HG03039 (cell line): ENCODE results near the gene POU2AF1.

ENCODE experiments used
- ATAC-seq: cut with Tn5 transposase; IDR thresholded peaks from one replicate; pipeline ENCODE4 v1.9.1; 2021; ENCODE audit warnings: mild to moderate bottlenecking, moderate library complexity; ENCODE audit not compliant: unreplicated experiment

The POU2AF1 gene

DNA sequence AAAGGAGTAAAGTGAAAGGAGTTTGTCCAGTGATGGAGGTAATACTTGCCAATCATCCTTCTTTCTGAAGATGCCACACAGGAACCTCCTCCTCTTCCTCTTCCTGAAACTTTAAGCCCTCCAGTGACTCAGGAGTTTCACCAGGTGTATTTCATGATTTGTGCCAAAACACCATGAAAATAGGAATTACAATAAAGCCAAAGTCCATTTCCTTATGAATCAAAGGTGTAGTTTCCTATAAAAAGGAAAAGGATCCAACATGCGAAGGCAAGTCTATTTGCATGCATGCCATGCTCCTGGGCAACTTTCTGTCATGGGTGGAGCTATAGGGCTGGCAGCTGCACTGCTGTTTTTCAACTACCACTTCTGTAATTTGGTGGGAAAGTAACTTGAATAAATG is 9.8 kb upstream of the POU2AF1 start:
- ATAC-seq: no peak

DNA sequence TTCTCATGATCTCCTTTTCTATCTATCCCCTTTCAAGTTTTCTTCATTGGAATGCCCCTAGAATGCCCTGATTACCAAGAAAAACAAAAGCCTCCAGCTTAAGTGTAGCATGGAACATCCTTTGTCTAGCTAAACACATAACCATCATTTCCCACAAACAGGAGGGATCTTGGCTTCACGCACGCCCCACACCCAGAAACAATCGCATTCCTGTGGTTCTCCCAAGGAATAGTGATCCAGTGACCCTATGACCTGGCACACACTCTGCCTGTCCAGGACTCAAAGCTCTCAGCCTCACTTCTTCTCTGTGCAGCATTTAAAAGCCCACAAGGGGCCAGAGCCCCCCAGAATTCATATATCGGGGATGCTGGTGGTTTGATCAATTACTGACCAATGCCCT is 9.3 kb upstream of the POU2AF1 start:
- no peak for ATAC-seq

DNA sequence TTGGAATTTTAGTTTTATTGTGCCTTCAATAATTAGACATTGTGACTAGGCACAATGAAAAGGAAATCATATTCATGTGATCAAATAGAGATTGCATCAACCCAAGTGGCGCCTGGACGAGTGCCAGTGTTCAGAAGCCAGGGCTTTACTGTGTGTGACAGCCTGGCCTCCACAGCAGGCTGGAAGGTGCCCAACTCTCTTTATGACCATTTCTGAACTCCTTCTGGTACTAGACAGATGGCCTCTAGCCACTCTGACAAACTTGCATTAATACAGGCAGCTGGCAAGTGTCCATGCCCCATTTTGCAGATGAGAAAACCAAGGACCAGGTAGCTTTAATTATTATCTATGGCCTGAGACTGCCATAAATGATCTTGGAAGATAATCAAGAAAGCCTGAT is 8.3 kb upstream of the POU2AF1 start:
- no peak for ATAC-seq

DNA sequence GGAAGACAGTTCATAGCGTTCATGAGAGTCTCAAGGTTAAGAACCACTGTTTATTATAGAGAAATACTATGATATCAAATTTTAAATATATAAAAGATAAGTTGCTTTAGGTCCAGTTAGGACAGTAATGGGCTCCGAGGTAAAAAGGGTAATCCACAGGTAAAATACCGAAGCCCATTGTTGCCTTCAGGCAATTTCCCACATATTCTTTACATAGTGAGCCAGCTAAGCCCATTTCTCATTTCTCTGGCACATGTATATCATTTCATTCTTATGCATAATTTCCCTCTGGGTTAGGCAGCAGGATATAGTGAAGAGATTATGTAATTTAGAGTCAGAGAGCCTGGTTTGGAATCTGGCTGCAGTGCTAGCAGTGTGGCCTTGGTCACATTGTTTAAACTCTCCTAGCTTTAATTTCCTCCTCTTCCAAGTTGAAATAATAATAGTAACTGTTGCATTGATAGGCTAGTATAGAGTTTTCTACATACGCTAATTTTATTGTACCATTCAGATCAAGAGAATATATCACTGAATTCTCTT is 7.6 kb upstream of the POU2AF1 start:
- ATAC-seq: no peak

DNA sequence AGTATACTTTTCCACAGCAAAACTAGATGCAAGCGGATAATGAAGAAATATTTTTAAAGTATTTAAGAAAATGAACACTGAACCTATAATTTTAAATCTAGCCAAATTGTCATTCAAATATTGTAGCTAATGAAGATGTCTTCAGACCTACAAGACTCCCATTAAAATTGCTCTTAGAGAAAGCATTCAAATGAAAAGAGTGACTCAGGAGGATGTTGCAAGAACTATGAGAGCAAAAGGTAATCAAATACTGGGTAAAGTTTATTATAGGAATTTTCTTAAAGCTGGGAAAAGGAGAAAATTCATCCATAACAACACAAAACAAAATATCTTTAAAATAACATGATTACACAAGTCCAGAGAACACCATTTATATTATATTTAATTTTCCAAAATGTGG is 5.4 kb upstream of the POU2AF1 start:
- no peak for ATAC-seq

DNA sequence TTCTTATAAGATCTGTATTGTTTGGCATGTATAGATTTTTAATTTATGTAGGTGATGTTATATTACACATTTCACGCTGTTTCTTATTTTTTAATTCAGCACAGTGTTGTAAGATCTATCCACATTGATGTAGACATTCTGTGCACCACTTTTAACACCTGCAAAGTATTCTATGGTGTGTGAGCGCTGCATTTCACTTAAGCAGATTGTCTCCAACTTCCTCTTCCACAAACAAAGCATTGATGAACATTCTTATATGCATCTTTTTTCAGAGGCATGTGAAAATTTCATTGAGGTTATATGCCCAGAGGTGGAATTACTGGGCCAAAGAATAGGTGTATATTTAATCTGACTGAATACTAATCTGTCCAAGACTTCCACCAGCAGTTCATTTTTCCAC is 3.4 kb upstream of the POU2AF1 start:
- ATAC-seq: no peak

DNA sequence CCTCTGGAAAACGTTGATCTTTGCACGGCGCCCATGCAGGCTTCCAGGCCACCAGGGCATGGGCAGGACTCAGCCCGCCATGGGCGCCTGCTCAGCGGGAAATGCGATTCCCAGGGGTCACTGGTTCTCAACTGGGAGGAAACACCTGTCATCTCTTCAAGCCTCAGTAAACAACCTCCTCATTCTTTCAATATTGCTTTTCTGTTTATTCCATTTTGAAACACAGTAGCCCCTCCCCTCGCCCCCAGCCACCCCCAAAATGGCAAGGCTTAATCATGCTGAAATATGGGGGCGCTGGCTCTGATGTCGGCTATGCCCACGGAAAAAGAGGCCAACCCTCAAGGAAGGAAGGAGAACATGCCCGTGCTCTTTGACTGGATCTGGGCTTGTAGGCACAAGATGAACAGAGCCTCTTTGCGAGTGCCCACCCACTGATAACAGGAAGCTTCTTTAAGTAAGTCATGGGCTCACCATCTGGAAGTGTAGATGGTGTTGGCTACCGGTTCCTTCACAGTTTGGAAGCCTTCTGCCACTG is 594 bp upstream of the POU2AF1 start:
- ATAC-seq: peak; percentile 11

DNA sequence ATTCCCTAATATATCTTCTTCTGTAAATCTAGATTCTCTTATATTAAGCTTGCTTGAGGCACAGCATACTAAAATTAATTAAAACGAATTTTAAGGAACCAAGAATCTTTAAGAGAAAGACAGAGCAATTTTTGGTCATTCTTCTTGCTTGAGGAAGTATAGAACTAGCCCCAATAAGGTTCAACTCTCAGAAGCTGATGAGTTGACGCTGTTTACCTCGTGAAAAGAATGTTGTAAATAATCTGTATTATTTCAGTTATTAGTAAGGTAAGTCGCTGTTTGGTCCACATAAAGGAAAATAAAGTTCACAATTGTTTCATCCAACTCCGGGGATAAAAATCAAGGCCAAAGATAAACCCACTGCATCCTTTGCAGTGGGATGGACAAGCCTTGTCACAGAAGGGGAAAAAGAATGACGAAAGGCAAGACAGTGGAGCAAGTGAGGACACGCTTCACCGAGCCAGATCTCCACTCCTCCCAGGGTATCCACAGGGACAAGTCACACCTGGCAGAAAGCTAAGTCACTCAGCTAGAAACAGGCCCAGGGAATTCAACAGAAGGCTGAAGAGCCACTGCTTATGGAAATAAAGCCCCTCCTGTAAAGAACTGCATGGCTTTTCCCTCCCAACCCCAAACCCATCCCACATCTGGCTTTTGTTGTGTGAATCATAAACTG is 752 bp downstream of the POU2AF1 start:
- no peak for ATAC-seq

DNA sequence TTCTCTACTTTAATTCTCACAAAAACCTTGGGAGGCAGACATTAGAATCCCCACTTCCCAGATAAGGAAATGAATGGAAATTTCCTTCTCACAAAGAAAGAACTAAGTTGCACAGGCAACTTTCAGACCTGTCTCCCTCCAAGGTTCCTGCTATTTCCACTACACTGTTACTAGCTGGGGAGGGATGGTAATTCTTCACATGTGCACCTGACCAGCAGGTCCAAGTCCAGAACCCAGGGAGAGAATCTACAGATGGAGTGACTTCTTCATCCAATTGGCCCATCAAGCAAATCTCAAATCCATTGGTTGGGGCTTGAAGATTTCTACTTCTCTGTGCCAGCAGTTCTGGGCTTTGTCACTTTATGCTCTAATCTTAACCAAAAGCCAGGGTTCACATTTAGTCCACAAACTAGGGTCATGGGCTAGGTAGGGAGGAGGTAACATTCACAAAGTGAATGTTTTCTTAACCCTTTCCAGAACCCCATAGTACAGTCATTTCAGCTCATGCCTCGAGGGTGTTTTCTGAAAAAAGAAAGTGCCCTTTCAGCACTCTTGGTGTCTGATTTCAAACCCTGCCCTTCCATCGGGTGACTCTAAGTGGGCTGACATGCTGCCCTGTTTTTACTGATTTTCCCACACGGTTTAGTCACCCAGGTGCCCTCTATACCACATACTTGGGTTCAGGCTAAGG is 2.7 kb downstream of the POU2AF1 start:
- no peak for ATAC-seq

DNA sequence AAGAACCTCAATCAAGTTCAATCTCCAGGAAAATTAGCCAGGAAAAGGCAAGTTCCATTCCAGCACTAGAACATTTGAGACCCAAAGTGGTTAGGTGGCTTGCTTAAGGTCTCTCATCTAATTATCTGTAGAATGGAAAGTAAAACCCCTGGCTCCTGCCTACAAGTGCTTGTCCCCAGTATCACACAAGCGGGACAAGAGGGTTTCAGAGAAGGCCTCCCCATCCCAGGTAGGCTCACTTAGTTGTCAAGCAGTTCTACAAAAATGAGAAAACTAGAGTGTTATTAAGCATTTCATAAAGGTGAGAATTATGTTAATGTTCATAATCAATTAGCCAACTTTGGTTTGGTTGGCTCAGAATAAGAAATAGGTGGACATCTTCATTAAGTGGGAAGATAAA is 5.5 kb downstream of the POU2AF1 start:
- ATAC-seq: no peak

DNA sequence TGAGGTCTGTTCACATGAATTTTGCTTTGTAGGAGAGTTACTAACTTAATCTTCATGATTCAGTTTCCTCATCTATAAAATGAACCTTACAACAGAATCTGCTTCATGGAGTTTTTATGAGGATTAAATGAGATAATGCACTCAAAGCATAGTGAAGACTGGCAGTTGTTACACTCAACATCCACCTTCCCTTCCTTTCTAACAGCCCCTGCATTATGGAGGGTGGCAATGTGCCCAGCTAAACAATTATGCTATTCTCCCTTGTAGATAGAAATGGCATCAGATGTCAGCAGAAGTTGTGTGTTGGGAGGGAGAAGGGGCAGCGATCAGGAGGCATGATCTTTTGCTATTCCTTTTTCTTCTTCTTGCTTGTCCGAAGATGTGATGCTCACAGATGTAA is 6.5 kb downstream of the POU2AF1 start:
- ATAC-seq: no peak

DNA sequence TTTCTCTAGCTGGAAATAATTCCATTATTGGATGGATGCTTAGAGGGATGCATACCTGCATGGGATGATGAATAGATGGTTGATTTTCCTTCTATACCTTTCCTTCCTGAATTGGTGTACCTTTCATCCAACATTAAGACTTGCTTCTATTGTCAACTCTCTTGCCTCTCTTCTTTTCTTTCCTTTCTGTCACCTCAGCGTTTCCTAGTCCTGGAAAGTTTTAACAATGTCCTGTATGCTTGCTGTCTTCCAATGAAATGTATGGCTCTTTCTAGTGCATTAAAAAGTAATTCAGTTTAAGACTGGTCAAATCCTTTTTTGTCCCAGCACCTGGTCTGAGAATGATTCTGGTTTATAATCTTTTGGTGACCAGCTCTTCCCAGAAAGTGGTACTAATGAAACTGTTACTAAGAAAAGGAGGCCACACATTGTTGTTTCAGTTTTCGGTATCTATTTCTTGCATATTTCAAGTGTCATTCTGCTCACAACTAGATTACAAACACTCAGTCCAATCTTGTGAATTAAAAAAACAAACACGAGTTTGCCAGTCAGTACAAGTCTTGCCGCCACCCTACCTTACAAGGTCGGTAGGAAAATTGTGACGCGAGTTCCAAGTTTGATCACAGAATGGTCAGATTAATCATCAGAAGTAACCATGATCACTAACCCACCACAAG is 8.0 kb downstream of the POU2AF1 start:
- ATAC-seq: no peak

DNA sequence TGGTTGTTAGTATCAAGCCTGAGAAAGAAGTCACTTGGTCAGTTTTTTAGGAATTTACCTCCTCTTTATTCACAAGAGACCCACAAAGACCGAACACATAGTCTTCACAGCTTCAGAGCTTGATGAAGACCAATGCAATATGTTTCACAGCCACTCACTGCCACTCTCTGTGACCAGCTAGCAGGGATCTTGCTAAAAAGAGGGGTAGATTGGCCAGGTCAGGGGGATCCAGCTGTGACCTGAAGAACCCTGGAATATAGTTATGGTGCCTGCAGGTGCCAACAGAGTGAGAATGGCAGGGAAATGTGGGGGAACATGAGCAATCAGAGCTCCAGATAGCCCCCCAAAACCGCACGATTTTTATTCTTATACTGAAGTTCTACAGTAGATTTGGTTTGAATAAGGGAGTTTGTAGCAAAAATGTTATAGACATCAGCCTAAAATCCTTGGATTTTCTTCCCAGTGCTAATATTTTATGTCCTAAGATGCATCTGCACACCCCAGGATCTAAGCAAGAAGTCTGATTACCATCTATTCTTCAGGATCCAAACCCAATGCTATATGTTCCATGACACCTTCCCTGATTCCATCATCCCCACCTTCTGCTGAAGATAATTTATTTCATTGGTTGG is 8.7 kb downstream of the POU2AF1 start:
- ATAC-seq: no peak

DNA sequence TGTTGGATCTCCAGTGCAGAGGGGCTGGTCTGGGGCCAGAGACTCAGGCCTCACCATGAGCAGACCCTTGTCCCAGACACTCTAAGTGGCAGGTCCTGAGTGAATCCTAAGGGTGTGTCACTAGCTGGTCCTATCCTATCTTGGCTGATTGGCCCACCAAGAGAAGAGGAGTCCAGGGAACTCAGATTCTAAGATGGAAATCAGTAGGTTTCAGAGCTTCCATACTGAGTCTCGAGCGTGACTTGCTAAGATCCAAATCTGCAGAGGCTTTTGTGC is 10.9 kb downstream of the POU2AF1 start:
- no peak for ATAC-seq

DNA sequence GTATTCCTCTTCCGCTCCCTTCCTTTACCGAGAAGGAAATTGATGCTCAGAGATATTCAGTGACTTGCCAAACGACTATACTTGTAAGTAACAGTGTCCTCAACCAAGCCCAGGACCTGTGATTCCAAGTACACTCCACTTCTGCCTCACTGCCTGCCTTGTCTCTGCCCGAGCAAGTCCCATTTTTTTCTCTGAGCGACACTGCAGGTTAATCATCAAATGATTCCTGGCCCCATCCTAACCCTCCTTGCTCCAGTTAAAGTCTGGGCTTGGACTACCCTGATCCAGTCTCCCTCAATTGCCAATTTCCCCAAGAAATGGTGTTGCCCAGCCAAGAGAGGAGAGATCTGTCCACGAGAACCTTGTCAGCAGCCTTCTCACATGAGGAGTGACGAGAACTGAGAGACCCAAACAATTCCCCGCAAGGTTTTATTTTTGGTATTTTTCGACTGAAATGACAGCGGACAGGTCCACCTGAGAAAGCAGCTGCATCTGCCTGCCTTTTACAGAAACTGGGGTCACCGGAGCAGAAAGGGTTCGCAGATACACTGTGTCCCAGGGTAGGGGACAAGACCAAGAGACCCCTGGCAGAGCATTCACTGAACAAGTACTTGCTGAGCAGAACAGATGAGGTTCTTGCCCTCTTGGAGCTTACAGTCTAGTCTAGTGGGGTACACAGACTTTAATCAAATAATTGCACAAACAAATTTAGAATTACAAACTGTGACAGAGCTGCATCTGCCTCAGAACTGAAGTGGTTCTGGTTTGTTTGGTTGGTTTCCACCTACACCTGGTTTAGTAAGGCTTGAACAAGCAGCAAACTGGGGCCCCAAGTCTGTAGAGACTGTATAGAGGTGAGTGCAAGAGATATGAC is 11.4 kb downstream of the POU2AF1 start:
- peak; percentile 41 for ATAC-seq

DNA sequence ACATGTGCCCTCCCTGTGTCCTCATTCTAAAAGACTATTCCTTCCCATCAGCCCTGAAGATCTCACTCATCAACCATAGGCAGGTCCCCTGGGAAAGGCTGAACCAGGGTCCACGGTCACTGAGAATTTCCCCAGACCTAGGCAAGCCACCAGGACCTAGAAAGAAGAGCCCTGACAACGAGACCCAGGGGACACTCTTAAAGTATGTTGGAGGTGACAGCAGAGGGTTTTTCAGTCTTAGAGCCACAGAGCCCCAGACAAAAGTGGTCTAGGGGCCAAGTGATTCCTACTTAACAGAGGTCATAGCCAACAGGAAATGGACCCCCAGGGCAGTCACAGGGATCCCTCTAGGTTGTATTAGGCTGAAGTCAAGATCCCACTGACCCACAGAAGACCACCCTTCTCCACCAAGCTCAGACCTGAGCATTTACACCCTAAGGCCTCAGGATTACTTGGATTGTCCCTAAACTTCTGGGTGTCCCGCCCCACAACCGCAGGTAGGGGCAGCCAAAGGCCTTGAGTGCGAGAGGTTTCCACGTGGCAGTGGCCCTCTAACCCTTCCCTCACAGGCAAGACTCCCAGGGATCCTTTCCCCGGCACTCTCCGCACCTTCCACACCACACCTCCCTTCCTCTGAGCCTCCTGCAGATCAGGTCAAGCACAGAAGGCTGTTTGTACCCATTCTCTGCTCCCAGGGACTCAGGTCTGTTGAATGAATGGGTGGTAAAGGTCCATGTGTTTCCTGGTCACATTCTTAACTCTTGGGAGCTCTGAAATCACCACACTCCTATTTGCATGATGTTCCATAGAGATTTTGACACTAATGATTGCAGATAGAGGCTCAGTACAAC is 12.3 kb downstream of the POU2AF1 start:
- ATAC-seq: no peak

DNA sequence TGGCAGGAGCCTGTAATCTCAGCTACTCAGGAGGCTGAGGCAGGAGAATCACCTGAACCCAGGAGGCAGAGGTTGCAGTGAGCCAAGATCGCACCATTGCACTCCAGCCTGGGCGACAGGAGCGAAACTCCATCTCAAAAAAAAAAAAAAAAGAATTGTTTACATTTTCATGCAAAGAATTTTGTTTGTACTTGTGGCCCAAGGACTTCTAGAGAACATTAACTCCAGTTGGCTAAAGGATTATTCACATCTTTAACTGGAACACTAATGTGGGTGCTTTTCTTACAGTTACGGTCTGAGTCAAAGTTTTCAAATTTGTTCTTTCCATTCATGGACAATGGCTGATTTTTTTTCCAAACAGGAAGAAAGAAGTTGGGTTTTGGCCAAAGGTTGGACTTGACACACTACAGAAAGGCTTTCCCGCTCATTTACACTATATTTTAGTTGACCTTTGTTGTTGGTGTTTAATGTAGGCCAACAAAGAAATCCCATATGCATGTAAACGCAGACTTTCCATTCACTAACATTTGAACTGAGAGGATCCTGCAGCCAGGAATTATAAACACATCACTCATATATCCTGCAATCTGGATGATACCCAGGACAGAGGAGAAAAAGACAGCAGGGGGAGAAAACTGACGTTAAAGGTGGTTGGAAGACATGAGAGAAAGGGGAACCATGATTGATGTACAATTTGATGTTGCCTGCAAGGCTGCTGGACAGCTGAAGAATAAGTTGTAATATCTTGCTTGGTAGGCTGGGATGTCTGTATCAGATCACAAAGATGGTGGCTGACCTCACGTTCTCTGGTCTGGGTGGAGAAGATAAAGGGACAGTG is 13.1 kb downstream of the POU2AF1 start:
- no peak for ATAC-seq

DNA sequence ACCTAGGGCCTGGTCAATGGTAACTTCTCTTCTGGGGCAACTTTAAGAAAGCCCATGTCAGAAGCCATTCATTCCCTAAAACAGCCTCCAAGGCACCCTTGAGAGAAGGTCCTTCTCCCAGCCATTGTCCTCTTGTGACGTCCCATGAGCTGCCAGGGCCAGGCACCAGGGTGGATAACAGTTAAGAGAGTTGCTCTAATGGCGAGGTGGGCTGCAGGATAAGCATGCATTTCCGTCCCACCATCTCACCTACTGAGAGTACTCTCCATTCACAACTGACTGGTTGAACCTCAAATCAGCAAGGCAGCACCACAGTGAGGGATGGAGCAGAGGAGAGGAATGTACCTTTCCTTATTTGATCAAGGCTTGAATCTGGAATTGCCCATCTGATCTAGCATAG is 14.6 kb downstream of the POU2AF1 start:
- ATAC-seq: no peak

DNA sequence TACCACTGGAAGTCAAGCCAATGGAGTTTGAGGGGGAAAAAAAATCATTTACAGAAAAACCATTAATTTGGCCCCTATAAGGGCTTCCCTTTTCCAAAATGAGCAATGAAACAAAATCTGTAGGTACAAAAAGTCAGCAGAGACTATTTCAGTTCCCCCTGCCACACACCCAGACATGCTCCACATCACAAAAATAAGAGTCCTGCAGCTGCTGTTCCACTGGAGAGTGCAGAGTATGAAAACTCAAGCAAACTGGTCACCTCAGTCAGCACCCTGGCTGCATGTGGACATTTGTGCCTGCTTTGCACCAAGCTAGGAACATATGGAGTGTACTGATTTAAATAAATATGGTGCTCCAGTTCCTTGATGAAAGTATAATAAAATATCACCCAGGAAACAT is 15.1 kb downstream of the POU2AF1 start:
- ATAC-seq: peak; percentile 26
